Psoas muscle (tissue), 8 donors: ENCODE data around the gene LAMA3. TPM values are rescaled to one million over a fixed set of nuclear protein-coding genes. Genes with fewer than 3 reads are reported as not detected.
"Not testable (repeated sequence)": the region's sequence is repeated elsewhere in the genome, so short reads cannot be mapped to it uniquely, and the experiment has no call there.

Experiments
- ATAC-seq, 4 donors: fragments of 200-7000 bp; cut with Tn5 transposase; one replicate each; pipeline ENCODE4 v1.9.1; 2020; ENCODE audit warnings: moderate library complexity in 3 of 4, mild to moderate bottlenecking in 2 of 4
- DNase-seq, 2 donors: peaks; one replicate each; pipeline ENCODE4 v3.0.0-alpha.2; 2020
- H3K27ac ChIP-seq: fragments of 200-600 bp; one replicate; pipeline ENCODE4 v1.8.0; 2022
- H3K27me3 ChIP-seq, 3 donors: fragments of 200-600 bp in 1 of 3; one replicate each; pipeline versions ENCODE4 v1.6.1 to v1.8.0; 2013 to 2022; ENCODE audit warnings: low read length in 2 of 3, mild to moderate bottlenecking in 2 of 3, moderate library complexity in 1 of 3; ENCODE audit not compliant: insufficient read depth in 3 of 3
- H3K36me3 ChIP-seq, 2 donors: fragments of 200-600 bp in 1 of 2; one replicate each; pipeline versions ENCODE4 v1.6.1 to v1.8.0; 2013 to 2022; ENCODE audit warnings: low read depth in 1 of 2, mild to moderate bottlenecking in 1 of 2, moderate library complexity in 1 of 2; ENCODE audit not compliant: insufficient read depth in 1 of 2
- H3K4me1 ChIP-seq: fragments of 200-600 bp; one replicate; pipeline ENCODE4 v1.8.0; 2022
- H3K4me3 ChIP-seq: fragments of 200-600 bp; one replicate; pipeline ENCODE4 v1.8.0; 2022; ENCODE audit warnings: mild to moderate bottlenecking
- H3K9me3 ChIP-seq: fragments of 200-600 bp; one replicate; pipeline ENCODE4 v1.8.0; 2022
- CTCF ChIP-seq: fragments of 200-600 bp; IDR thresholded peaks from one replicate; pipeline ENCODE4 v1.8.0; 2022; ENCODE audit warnings: antibody characterized with exemption
- WGBS, 3 donors: extraction: QIAGEN DNeasy Blood & Tissue Kit; methylation state at CpG; one replicate each; pipeline versions ENCODE4 v1.1.6 to v1.1.7; 2013; 5-methylcytosine and 5-hydroxymethylcytosine counted together
- intact Hi-C, 2 donors: fragments of 100-400 bp; cut with DNase I; formaldehyde crosslinking; loops; one replicate each; pipeline versions ENCODE4 v1.11.0 to v1.14.2; 2022
- polyA plus RNA-seq, 3 donors: library from polyadenylated mRNA; stranded (reverse); fragments of 200-250 nt; gene quantifications; one replicate each; pipeline ENCODE4 v1.2.3, GENCODE V29; 2013
- total RNA-seq, 4 donors: library from RNA; stranded (reverse); fragmentation: NEBNext Ultra II Directional in 2 of 4; extraction: Animal tissue kit (Norgen Biotek cat#: 25700) in 2 of 4; gene quantifications; one replicate each; pipeline versions ENCODE4 v1.2.1 to v1.2.4, GENCODE V29; 2021 to 2023
- donor health status: healthy with polysubstance abuse.
- donor health status: DM: no; HTN: no; CAD: no; lungs with moderate emphysema.
- donor health status: Bipolar disorder and iron deficiency.
- donor health status: healthy.
- donor health status: DM: yes; HTN: yes; CAD: no.
- donor health status: DM: no; HTN: no; CAD: no.
- donor health status: DM: no; HTN: no; CAD: no.
- donor health status: DM: yes; HTN: yes; CAD: no.

LAMA3 gene
- total and polyA plus RNA-seq, 7 donors = 0.49 to 4.2 (median 1.8) TPM

- Histone ChIP-seq H3K36me3 (no peaks in the 10 kb centered on the region), H3K27ac (no peak overlapping the region), H3K27me3 (peaks cover 0 to 1% (median 0%) of the 10 kb centered on the region in 3 donors), H3K4me1 (peaks cover 3% of the 10 kb centered on the region), H3K4me3 (no peak overlapping the region), H3K9me3 (no peaks in the 10 kb centered on the region)
- TF ChIP-seq CTCF = no peak
- DNase-seq (no peak), ATAC-seq (no peak)
- intact Hi-C loops = no loop called here
- WGBS, 3 donors = 77 to 78% (median 77%) methylated on average over 9 of the region's 9 CpGs
Observed at GRCh38 chr18:23737578-23737977, 48.3 kb downstream of the LAMA3 start.

GRCh38 chr18:23738151-23738550 lies 48.9 kb downstream of the LAMA3 start:
- Histone ChIP-seq H3K27ac (no peak overlapping the region), H3K9me3 (no peaks in the 10 kb centered on the region), H3K4me1 (peaks cover 3% of the 10 kb centered on the region), H3K36me3 (no peaks in the 10 kb centered on the region), H3K27me3 (peaks cover 0 to 1% (median 0%) of the 10 kb centered on the region in 3 donors), H3K4me3 (no peak overlapping the region)
- ATAC-seq = no peak
- intact Hi-C loops = no loop called here
- TF ChIP-seq CTCF = no peak
- 78 to 89% (median 86%) methylated on average over 5 of the region's 5 CpGs for WGBS, 3 donors
- DNase-seq = no peak

DNA sequence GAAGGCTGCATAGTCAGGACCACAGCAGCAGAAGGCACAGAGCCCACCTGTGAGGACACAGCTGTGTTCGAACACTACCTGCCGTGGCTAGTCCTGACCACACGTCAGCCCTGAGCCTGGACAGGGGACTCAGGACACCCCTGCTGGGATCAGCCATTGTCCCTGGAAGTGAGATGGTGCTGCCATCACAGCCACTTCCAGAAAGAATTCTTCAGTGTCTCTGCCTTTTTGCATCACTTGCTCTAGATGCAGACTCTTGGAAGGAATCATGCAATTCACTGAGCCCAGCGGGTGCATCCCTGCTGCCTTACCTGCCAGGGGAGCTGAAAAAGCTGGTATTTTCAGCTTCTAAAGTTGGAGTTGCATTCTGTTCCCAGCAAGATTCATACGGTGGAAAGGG lies 49.3 kb downstream of the LAMA3 start:
- TF ChIP-seq CTCF = no peak
- peaks cover 3% of the 10 kb centered on the region for H3K4me1 ChIP-seq
- H3K27me3 ChIP-seq = peaks cover 0 to 1% (median 0%) of the 10 kb centered on the region in 3 donors
- no peaks in the 10 kb centered on the region for H3K36me3 ChIP-seq
- no peak for DNase-seq
- intact Hi-C loops = no loop called here
- no peak for ATAC-seq
- no peak overlapping the region for H3K27ac ChIP-seq
- no peaks in the 10 kb centered on the region for H3K9me3 ChIP-seq
- 87 to 93% (median 90%) methylated on average over 5 of the region's 5 CpGs for WGBS, 3 donors
- H3K4me3 ChIP-seq = no peak overlapping the region

GRCh38 chr18:23740105-23740830 lies 51.0 kb downstream of the LAMA3 start:
- TF ChIP-seq CTCF = no peak
- peak in 1 of 4 donors; percentile 51 for ATAC-seq
- intact Hi-C loops = no loop called here

DNA sequence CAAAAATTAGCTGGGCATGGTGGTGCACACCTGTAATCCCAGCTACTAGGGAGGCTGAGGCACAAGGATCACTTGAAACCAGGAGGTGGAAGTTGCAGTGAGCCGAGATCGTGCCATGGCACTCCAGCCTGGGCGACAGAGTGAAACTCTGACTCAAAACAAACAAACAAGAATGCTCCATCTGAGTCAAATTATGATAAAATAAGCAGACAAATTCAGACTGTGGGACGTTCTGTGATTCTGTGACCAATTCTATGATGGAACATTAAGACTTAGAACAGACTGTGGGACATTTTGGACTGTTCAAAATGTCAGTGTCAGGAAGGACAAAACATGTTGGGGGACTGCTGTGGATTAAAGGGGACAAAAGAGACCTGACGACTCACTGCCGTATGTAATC lies 52.7 kb downstream of the LAMA3 start:
- H3K4me3 ChIP-seq, H3K27ac ChIP-seq, H3K4me1 ChIP-seq, ATAC-seq, H3K9me3 ChIP-seq, intact Hi-C loops, H3K36me3 ChIP-seq, DNase-seq, H3K27me3 ChIP-seq: not testable (repeated sequence)
- WGBS, 3 donors = 77 to 83% (median 80%) methylated on average over 6 of the region's 6 CpGs

More at GRCh38 chr18:23740105-23740830, 51.0 kb downstream of the LAMA3 start:
- Histone ChIP-seq H3K36me3 (no peaks in the 10 kb centered on the region), H3K4me3 (no peak overlapping the region), H3K27me3 (no peaks in the 10 kb centered on the region), H3K27ac (no peak overlapping the region), H3K9me3 (no peaks in the 10 kb centered on the region), H3K4me1 (peaks cover 3% of the 10 kb centered on the region)
- no peak for DNase-seq
- 31 to 45% (median 40%) methylated on average over 4 of the region's 4 CpGs for WGBS, 3 donors
